Inflammatory macrophage treated with lipopolysaccharide for 4 hours (primary cell): ENCODE results near the gene HLA-G.
"Not testable (repeated sequence)": the region's sequence is repeated elsewhere in the genome, so short reads cannot be mapped to it uniquely, and the experiment has no call there.

ENCODE experiments used
- DNase-seq: peaks from one replicate; pipeline ENCODE4 v3.0.0-alpha.2; 2020

Gene HLA-G

DNA sequence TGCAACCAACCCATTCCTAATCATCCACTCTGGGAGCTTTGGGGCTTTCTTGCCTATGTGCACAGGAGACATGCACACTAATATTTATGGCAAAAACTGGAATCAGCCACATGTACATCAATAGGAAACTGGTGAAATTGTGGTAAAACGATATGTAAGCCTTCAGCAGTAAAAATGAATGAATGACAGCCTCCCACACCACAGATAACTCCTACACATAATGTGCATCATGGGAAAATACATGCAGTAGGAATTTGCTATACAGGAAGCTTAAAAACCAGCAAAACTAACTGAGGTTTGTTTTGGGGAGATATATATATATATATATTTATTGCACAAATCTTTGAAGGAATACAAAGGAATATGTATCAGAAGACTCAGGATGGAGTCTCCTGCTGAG lies 47.6 kb downstream of the HLA-G start:
- no peak for DNase-seq

- not testable (repeated sequence) for DNase-seq
These were observed 48.1 kb downstream of the HLA-G start for GRCh38 chr6:29875734-29876133.
